CD8-positive, alpha-beta memory T cell (primary cell): ENCODE results near the gene ZMYND8. TPM values are rescaled to one million over a fixed set of nuclear protein-coding genes. Genes with fewer than 3 reads are reported as not detected.
"Not testable (repeated sequence)": the region's sequence is repeated elsewhere in the genome, so short reads cannot be mapped to it uniquely, and the experiment has no call there.

Source experiments
- CTCF ChIA-PET: fragments of 350-600 bp; sonication (Branson Sonifier 250); formaldehyde crosslinking; loops from one replicate; lab custom pipeline; 2021; ENCODE audit warnings: antibody characterized with exemption; lab: Charles Lee
- POLR2A ChIA-PET: fragments of 350-600 bp; sonication (Branson Sonifier 250); formaldehyde crosslinking; loops from one replicate; lab custom pipeline; 2021; ENCODE audit warnings: antibody characterized with exemption; lab: Charles Lee
- DNase-seq, 5 donors: peaks; one replicate each; pipeline versions ENCODE4 v3.0.0 to v3.0.0-alpha.2; 2020 to 2022; ENCODE audit warnings: mixed read lengths in 1 of 5
- H3K27ac ChIP-seq: one replicate; pipeline ENCODE4 v1.7.0; 2013; ENCODE audit warnings: low read depth, mild to moderate bottlenecking, low read length, moderate library complexity
- H3K27me3 ChIP-seq: 2 replicates; pipeline ENCODE4 v1.7.0; 2013; ENCODE audit warnings: low read length, mild to moderate bottlenecking; ENCODE audit not compliant: insufficient read depth, poor library complexity, severe bottlenecking
- H3K36me3 ChIP-seq: 2 replicates; pipeline ENCODE4 v1.7.0; 2013; ENCODE audit warnings: mild to moderate bottlenecking, low read length, moderate library complexity; ENCODE audit not compliant: insufficient read depth
- H3K4me1 ChIP-seq: 2 replicates; pipeline ENCODE4 v1.7.0; 2013; ENCODE audit warnings: mild to moderate bottlenecking, low read length, moderate library complexity; ENCODE audit not compliant: insufficient read depth
- H3K4me3 ChIP-seq: 2 replicates; pipeline ENCODE4 v1.7.0; 2013; ENCODE audit warnings: mild to moderate bottlenecking, low read length
- H3K9me3 ChIP-seq: 2 replicates; pipeline ENCODE4 v1.7.0; 2013; ENCODE audit warnings: mild to moderate bottlenecking, low read length
- H3K27ac Mint-ChIP-seq, 8 donors: one replicate each; pipeline ENCODE4 v1.8.0; 2020 to 2021; ENCODE audit warnings: mixed read lengths in 8 of 8, mild to moderate bottlenecking in 6 of 8, inconsistent platforms in 3 of 8, moderate library complexity in 3 of 8
- H3K27me3 Mint-ChIP-seq, 2 donors: one replicate each; pipeline ENCODE4 v1.8.0; 2020 to 2021; ENCODE audit warnings: mixed read lengths in 2 of 2, mild to moderate bottlenecking in 1 of 2, moderate library complexity in 1 of 2
- H3K36me3 Mint-ChIP-seq, 3 donors: one replicate each; pipeline ENCODE4 v1.8.0; 2020 to 2021; ENCODE audit warnings: mixed read lengths in 3 of 3, inconsistent platforms in 1 of 3, mild to moderate bottlenecking in 1 of 3
- H3K4me1 Mint-ChIP-seq, 3 donors: one replicate each; pipeline ENCODE4 v1.8.0; 2020 to 2021; ENCODE audit warnings: mixed read lengths in 3 of 3, inconsistent platforms in 1 of 3, mild to moderate bottlenecking in 1 of 3
- H3K4me3 Mint-ChIP-seq, 7 donors: one replicate each; pipeline ENCODE4 v1.8.0; 2020 to 2021; ENCODE audit warnings: mixed read lengths in 7 of 7, mild to moderate bottlenecking in 6 of 7, moderate library complexity in 4 of 7, inconsistent platforms in 2 of 7
- H3K9me3 Mint-ChIP-seq, 5 donors: one replicate each; pipeline ENCODE4 v1.8.0; 2020 to 2022; ENCODE audit warnings: mixed read lengths in 5 of 5, mild to moderate bottlenecking in 3 of 5, moderate library complexity in 2 of 5, inconsistent platforms in 1 of 5
- polyA plus RNA-seq: library from polyadenylated mRNA; unstranded; fragments of 300-500 nt; fragmentation: Illumina TruSeq; gene quantifications from one replicate; pipeline ENCODE4 v1.2.3, GENCODE V29; 2021
- total RNA-seq, 2 experiments: library from RNA; stranded (reverse); gene quantifications; one replicate each; pipeline ENCODE4 v1.2.3, GENCODE V29; 2021

The ZMYND8 gene
- total and polyA plus RNA-seq, 3 experiments from 2014 or later, result 20.9 to 30.7 (median 25.8) TPM

GRCh38 chr20:47281376-47281775, 75.1 kb downstream of the ZMYND8 start:
- no peak for DNase-seq
- H3K27me3 ChIP-seq, result no peaks in the 10 kb centered on the region
- peaks cover 55% of the 10 kb centered on the region for H3K36me3 ChIP-seq
- POLR2A ChIA-PET, result no interaction called here
- Mint-ChIP-seq H3K4me1 (peaks cover 0 to 6% (median 0%) of the 10 kb centered on the region in 3 donors), H3K27ac (peak overlapping the region in 2 of 8 donors; percentile 23 to 75), H3K36me3 (peaks cover 0 to 88% (median 22%) of the 10 kb centered on the region in 3 donors), H3K4me3 (no peak overlapping the region), H3K27me3 (no peaks in the 10 kb centered on the region), H3K9me3 (peaks cover 0 to 1% (median 0%) of the 10 kb centered on the region in 5 donors)
- CTCF ChIA-PET, result interaction anchor here (1.2 to 5.6 kb wide), 3 partner anchors 9 to 102 kb away, joined by 4 to 46 read pairs (median 13); no protein-coding TSS in a partner anchor
- H3K4me3 ChIP-seq, result no peak overlapping the region
- no peak overlapping the region for H3K27ac ChIP-seq
- no peaks in the 10 kb centered on the region for H3K4me1 ChIP-seq
- H3K9me3 ChIP-seq, result no peaks in the 10 kb centered on the region

- peaks cover 0 to 6% (median 0%) of the 10 kb centered on the region in 3 donors for H3K4me1 Mint-ChIP-seq
- peaks cover 0 to 1% (median 0%) of the 10 kb centered on the region in 5 donors for H3K9me3 Mint-ChIP-seq
- Histone ChIP-seq H3K27me3 (no peaks in the 10 kb centered on the region), H3K27ac (no peak overlapping the region), H3K36me3 (peaks cover 52% of the 10 kb centered on the region), H3K9me3 (no peaks in the 10 kb centered on the region), H3K4me1 (no peaks in the 10 kb centered on the region), H3K4me3 (no peak overlapping the region)
- ChIA-PET CTCF (interaction anchor here (1.2 to 5.6 kb wide), 4 partner anchors 8 to 103 kb away, joined by 3 to 46 read pairs (median 8); no protein-coding TSS in a partner anchor), POLR2A (no interaction called here)
- peaks cover 0 to 91% (median 25%) of the 10 kb centered on the region in 3 donors for H3K36me3 Mint-ChIP-seq
- DNase-seq, result no peak
- no peaks in the 10 kb centered on the region for H3K27me3 Mint-ChIP-seq
- H3K4me3 Mint-ChIP-seq, result no peak overlapping the region
- peak overlapping the region in 7 of 8 donors; percentile 21 to 93 (median 65) for H3K27ac Mint-ChIP-seq
Measured at GRCh38 chr20:47280668-47281067, 75.8 kb downstream of the ZMYND8 start.

- H3K27ac ChIP-seq, result no peak overlapping the region
- Mint-ChIP-seq H3K27ac (peak overlapping the region in 4 of 8 donors; percentile 21 to 57 (median 30)), H3K36me3 (peaks cover 0 to 91% (median 25%) of the 10 kb centered on the region in 3 donors), H3K4me1 (peaks cover 0 to 6% (median 0%) of the 10 kb centered on the region in 3 donors), H3K9me3 (peaks cover 0 to 1% (median 0%) of the 10 kb centered on the region in 5 donors), H3K4me3 (no peak overlapping the region), H3K27me3 (no peaks in the 10 kb centered on the region)
- H3K27me3 ChIP-seq, result no peaks in the 10 kb centered on the region
- ChIA-PET CTCF (interaction anchor here (1.2 to 5.6 kb wide), 3 partner anchors 10 to 103 kb away, joined by 3 to 46 read pairs (median 4); no protein-coding TSS in a partner anchor), POLR2A (no interaction called here)
- H3K4me1 ChIP-seq, result no peaks in the 10 kb centered on the region
- no peaks in the 10 kb centered on the region for H3K9me3 ChIP-seq
- no peak for DNase-seq
- H3K36me3 ChIP-seq, result peaks cover 48% of the 10 kb centered on the region
- no peak overlapping the region for H3K4me3 ChIP-seq
Measured at GRCh38 chr20:47280228-47280627, 76.3 kb downstream of the ZMYND8 start.

- no peaks in the 10 kb centered on the region for H3K9me3 ChIP-seq
- no peak overlapping the region for H3K27ac ChIP-seq
- Mint-ChIP-seq H3K4me1 (peaks cover 5 to 15% (median 10%) of the 10 kb centered on the region in 3 donors), H3K27me3 (no peaks in the 10 kb centered on the region), H3K4me3 (no peak overlapping the region), H3K27ac (peak overlapping the region in 1 of 8 donors; percentile 85), H3K36me3 (peaks cover 0 to 89% (median 25%) of the 10 kb centered on the region in 3 donors), H3K9me3 (peaks cover 0 to 1% (median 0%) of the 10 kb centered on the region in 5 donors)
- no peak for DNase-seq
- no peaks in the 10 kb centered on the region for H3K4me1 ChIP-seq
- ChIA-PET POLR2A (no interaction called here), CTCF (interaction anchor here (5.6 kb wide), 1 partner anchor 105 kb away, joined by 46 read pairs; no protein-coding TSS in a partner anchor)
- peaks cover 40% of the 10 kb centered on the region for H3K36me3 ChIP-seq
- H3K27me3 ChIP-seq, result no peaks in the 10 kb centered on the region
- H3K4me3 ChIP-seq, result no peak overlapping the region
Measured at GRCh38 chr20:47278907-47279348, 77.6 kb downstream of the ZMYND8 start.

GRCh38 chr20:47277535-47277872, 79.0 kb downstream of the ZMYND8 start:
- H3K9me3 Mint-ChIP-seq, H3K9me3 ChIP-seq, POLR2A ChIA-PET, H3K27me3 Mint-ChIP-seq, H3K4me1 ChIP-seq, H3K4me3 ChIP-seq, H3K27me3 ChIP-seq, H3K4me3 Mint-ChIP-seq, H3K27ac ChIP-seq, H3K27ac Mint-ChIP-seq, DNase-seq: not testable (repeated sequence)
- H3K36me3 ChIP-seq, result peaks cover 28% of the 10 kb centered on the region
- CTCF ChIA-PET, result interaction anchor here (8.8 kb wide), 1 partner anchor 105 kb away, joined by 361 read pairs; no protein-coding TSS in a partner anchor
- Mint-ChIP-seq H3K4me1 (peaks cover 10 to 20% (median 20%) of the 10 kb centered on the region in 3 donors), H3K36me3 (peaks cover 0 to 86% (median 21%) of the 10 kb centered on the region in 3 donors)

- H3K4me3 ChIP-seq, result no peak overlapping the region
- CTCF ChIA-PET, result interaction anchor here (8.8 kb wide), 1 partner anchor 106 kb away, joined by 361 read pairs; no protein-coding TSS in a partner anchor
- no peak overlapping the region for H3K27ac ChIP-seq
- POLR2A ChIA-PET, result no interaction called here
- no peaks in the 10 kb centered on the region for H3K9me3 ChIP-seq
- no peak overlapping the region for H3K4me3 Mint-ChIP-seq
- peaks cover 0 to 85% (median 20%) of the 10 kb centered on the region in 3 donors for H3K36me3 Mint-ChIP-seq
- H3K4me1 Mint-ChIP-seq, result peaks cover 10 to 20% (median 20%) of the 10 kb centered on the region in 3 donors
- H3K27me3 Mint-ChIP-seq, result no peaks in the 10 kb centered on the region
- H3K36me3 ChIP-seq, result peaks cover 28% of the 10 kb centered on the region
- H3K4me1 ChIP-seq, result no peaks in the 10 kb centered on the region
- no peak for DNase-seq
- peak overlapping the region in 4 of 8 donors; percentile 14 to 60 (median 38) for H3K27ac Mint-ChIP-seq
- H3K27me3 ChIP-seq, result no peaks in the 10 kb centered on the region
- peaks cover 0 to 1% (median 0%) of the 10 kb centered on the region in 5 donors for H3K9me3 Mint-ChIP-seq
Measured at GRCh38 chr20:47276851-47277534, 79.5 kb downstream of the ZMYND8 start.

- no peak for DNase-seq
- Histone ChIP-seq H3K9me3 (no peaks in the 10 kb centered on the region), H3K36me3 (peaks cover 21% of the 10 kb centered on the region), H3K27ac (no peak overlapping the region), H3K27me3 (no peaks in the 10 kb centered on the region), H3K4me3 (no peak overlapping the region), H3K4me1 (no peaks in the 10 kb centered on the region)
- CTCF ChIA-PET, result interaction anchor here (8.8 kb wide), 1 partner anchor 106 kb away, joined by 361 read pairs; no protein-coding TSS in a partner anchor
- H3K9me3 Mint-ChIP-seq, result peaks cover 0 to 1% (median 0%) of the 10 kb centered on the region in 5 donors
- H3K27ac Mint-ChIP-seq, result peak overlapping the region in 5 of 8 donors; percentile 23 to 90 (median 45)
- POLR2A ChIA-PET, result no interaction called here
- H3K36me3 Mint-ChIP-seq, result peaks cover 0 to 80% (median 14%) of the 10 kb centered on the region in 3 donors
- peaks cover 10 to 20% (median 20%) of the 10 kb centered on the region in 3 donors for H3K4me1 Mint-ChIP-seq
- no peak overlapping the region for H3K4me3 Mint-ChIP-seq
- no peaks in the 10 kb centered on the region for H3K27me3 Mint-ChIP-seq
Measured at GRCh38 chr20:47276251-47276650, 80.2 kb downstream of the ZMYND8 start.
